GM21515 (cell line): ENCODE measurements around the gene CUL3.

Source experiments
- ATAC-seq: cut with Tn5 transposase; IDR thresholded peaks from one replicate; pipeline ENCODE4 v1.9.1; 2021; ENCODE audit not compliant: unreplicated experiment

CUL3 gene

DNA sequence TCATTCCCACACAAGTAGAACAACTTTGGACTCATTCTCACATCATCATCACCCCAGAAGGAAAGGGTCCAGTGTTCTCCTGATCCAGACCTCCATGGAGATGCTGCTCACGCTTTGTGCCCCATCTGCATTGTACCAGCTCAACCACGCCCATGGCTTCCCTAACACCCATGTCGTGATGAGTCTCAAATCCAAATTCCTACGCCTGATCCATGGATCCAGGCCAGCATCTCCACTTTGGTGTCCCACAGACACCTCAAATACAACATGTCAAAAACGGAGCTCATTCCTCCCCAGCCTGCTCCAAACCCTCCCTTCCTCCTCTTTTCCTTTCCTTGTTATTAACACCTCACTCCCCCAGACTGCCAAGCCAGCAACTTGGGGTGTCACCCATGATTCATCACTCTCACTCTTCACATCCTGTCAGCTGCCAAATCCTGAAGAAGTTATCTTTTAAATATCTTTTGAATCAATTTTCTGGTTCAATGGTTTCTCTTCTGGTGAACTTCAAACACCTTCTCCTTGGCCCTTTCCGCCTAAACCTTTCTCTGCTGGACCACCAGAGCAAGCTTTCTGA lies 153.1 kb downstream of the CUL3 start:
- no peak for ATAC-seq

DNA sequence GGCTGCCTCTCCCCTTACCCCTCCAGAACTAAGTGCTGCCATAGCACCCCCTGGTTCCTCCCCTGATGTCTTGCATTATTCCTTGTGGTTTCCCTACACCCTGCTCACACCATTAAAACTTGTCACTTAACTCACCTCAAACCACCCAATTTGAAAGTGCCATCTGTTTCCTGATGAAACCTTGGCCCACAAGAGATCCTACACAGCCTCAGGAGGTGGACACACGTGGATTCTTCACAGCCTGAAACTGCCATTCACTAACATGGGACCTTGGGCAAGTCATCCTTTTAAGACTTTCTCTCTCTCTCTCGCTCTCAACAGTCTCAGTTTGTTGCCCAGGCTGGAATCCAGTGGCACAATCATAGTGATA lies 155.7 kb downstream of the CUL3 start:
- ATAC-seq = no peak

DNA sequence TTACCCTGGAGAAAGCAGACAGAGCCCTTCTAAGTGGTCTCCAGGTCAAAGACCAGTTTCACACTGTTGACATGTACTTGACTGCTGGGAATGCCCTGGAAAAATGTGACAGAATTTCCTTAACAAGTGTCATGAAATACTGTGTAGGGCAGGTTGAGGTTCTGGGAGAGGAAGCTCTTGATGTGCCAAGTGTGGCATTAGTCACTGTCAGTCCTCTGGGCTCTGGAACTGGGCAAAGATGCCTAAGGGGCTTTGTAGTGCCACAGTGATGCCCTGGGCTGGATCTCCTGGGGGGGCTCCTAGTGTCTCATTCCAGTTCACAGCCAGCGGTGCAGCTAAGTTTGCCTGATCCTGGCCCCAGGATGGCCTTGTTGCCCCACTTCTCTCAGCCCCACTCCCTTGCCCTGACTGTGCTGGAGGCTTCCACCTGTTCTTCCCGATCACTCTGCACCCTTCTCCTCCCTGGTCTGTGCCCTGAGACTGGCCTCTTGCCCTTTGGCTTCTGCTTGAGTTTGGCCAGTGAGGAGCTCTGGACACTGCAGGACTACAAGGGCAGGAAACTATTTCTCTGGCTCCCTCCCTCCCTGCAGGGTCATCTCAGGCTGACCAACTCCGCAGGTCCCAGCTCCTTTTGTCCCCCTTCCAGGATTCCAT lies 156.2 kb downstream of the CUL3 start:
- no peak for ATAC-seq

DNA sequence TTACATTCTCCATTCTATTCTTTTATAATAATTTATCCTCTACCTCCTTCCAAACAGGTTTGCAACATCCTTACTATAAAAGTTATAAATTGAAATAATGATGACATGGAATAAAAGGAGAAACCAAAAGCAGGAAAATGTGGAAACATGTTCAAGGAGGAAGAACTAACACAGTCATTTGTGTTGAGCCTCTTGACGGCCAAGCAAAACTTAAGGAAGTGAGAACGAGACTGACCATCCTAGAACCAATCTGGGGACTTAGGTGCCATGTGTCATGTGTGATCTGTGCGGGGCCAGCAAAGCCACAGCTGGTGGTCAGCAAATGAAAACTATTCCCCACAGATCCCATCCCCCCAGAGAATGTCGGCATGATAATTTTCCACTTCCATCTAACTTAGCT lies 157.7 kb downstream of the CUL3 start:
- ATAC-seq = no peak

DNA sequence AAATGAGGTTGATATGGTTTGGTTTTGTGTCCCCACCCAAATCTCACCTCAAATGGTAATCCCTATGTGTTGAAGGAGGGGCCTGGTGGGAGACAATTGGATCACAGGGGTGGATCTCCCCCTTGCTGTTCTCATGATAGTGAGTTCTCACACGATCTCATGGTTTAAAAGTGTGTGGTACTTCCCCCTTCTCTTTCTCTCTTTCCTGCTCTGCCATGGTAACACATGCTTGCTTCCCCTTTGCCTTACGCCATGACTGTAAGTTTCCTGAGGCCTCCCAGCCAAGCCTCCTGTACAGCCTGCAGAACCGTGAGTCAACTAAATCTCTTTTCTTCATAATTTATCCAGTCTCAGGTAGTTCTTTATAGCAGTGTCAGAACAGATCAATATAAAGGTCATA lies 158.5 kb downstream of the CUL3 start:
- no peak for ATAC-seq

DNA sequence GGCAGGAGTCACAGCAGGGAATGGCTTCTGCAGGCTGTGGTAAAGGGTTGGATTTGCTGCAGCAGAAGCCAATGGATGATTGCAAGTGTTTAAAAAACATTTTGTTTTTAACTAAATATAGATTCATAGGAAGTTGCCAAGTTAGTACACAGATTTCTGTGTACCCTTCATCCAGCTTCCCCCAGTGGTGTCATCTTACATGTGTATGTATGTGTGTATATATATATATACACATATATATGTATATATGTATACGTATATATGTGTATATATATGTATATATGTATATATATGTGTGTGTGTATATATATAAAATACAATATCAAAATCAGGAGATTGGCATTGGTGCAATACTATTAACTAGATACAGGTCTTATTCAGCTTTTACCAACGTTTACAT lies 164.1 kb downstream of the CUL3 start:
- no peak for ATAC-seq
